Left ventricle myocardium inferior (tissue), 1 donor: Measurements from ENCODE around the gene CABCOCO1. TPM values are rescaled to one million over a fixed set of nuclear protein-coding genes. Genes with fewer than 3 reads are reported as not detected.

ENCODE experiments used
- DNase-seq: peaks from one replicate; pipeline ENCODE4 v3.0.0-alpha.2; 2020
- H3K27ac ChIP-seq: fragments of 200-600 bp; replicated peaks from 2 replicates; pipeline ENCODE4 v1.8.0; 2021
- H3K27me3 ChIP-seq: fragments of 200-600 bp; 2 replicates; pipeline ENCODE4 v1.8.0; 2021; ENCODE audit warnings: low read depth
- H3K36me3 ChIP-seq: fragments of 200-600 bp; 2 replicates; pipeline ENCODE4 v1.8.0; 2021
- H3K4me1 ChIP-seq: fragments of 200-600 bp; 2 replicates; pipeline ENCODE4 v1.8.0; 2021
- H3K4me3 ChIP-seq: fragments of 200-600 bp; 2 replicates; pipeline ENCODE4 v1.8.0; 2021; ENCODE audit warnings: mild to moderate bottlenecking, moderate library complexity
- H3K9me3 ChIP-seq: fragments of 200-600 bp; replicated peaks from 2 replicates; pipeline ENCODE4 v1.8.0; 2021
- intact Hi-C: fragments of 100-400 bp; cut with micrococcal nuclease; formaldehyde crosslinking; loops from one replicate; pipeline ENCODE4 v1.11.0; 2022
- total RNA-seq: library from RNA; stranded (reverse); fragmentation: NEBNext Ultra II Directional; extraction: Animal tissue kit (Norgen Biotek cat#: 25700); gene quantifications from one replicate; pipeline ENCODE4 v1.2.1, GENCODE V29; 2021
- TF ChIP-seq, protein P1 (sequence below): fragments of 200-600 bp; IDR thresholded peaks from 2 replicates; pipeline ENCODE4 v1.8.0; 2021; ENCODE audit warnings: antibody characterized with exemption, mild to moderate bottlenecking, borderline replicate concordance
- donor health status: DM: no; HTN: yes; CAD: no; lungs with severe emphysema.

Gene CABCOCO1
- total RNA-seq, 1 donor from 2014 or later, result not detected

DNA sequence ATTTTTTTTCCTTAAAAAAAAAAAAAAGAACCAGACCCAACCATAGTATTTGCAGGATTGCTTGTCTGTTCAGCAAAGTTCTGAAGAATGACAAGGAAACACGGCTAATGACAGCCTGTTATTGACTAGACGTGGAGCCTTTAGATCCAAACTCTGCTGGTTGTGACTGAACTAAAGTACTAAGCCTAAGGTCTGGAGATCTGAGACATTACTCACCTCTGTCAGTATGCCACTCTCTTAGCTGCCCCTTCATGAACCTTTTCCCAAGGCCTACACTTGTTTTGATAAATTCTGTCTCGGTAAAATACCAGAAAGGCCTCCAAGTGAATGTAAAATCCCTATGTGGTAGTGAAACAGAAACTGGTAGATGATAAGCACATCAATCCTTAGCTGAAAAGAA lies 101.0 kb downstream of the CABCOCO1 start:
- H3K36me3 ChIP-seq, result no peaks in the 10 kb centered on the region
- no peak for DNase-seq
- no peak overlapping the region for H3K27ac ChIP-seq
- no peaks in the 10 kb centered on the region for H3K27me3 ChIP-seq
- TF ChIP-seq, protein P1, sequence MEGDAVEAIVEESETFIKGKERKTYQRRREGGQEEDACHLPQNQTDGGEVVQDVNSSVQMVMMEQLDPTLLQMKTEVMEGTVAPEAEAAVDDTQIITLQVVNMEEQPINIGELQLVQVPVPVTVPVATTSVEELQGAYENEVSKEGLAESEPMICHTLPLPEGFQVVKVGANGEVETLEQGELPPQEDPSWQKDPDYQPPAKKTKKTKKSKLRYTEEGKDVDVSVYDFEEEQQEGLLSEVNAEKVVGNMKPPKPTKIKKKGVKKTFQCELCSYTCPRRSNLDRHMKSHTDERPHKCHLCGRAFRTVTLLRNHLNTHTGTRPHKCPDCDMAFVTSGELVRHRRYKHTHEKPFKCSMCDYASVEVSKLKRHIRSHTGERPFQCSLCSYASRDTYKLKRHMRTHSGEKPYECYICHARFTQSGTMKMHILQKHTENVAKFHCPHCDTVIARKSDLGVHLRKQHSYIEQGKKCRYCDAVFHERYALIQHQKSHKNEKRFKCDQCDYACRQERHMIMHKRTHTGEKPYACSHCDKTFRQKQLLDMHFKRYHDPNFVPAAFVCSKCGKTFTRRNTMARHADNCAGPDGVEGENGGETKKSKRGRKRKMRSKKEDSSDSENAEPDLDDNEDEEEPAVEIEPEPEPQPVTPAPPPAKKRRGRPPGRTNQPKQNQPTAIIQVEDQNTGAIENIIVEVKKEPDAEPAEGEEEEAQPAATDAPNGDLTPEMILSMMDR, result no peak
- no peak overlapping the region for H3K4me3 ChIP-seq
- H3K4me1 ChIP-seq, result no peaks in the 10 kb centered on the region
- intact Hi-C loops, result no loop called here
- no peaks in the 10 kb centered on the region for H3K9me3 ChIP-seq

- H3K9me3 ChIP-seq, result no peaks in the 10 kb centered on the region
- no peak overlapping the region for H3K4me3 ChIP-seq
- H3K27me3 ChIP-seq, result no peaks in the 10 kb centered on the region
- intact Hi-C loops, result no loop called here
- DNase-seq, result no peak
- H3K4me1 ChIP-seq, result no peaks in the 10 kb centered on the region
- H3K36me3 ChIP-seq, result no peaks in the 10 kb centered on the region
- TF ChIP-seq, protein P1, result no peak
- H3K27ac ChIP-seq, result no peak overlapping the region
Measured at GRCh38 chr10:61764486-61764885, 101.8 kb downstream of the CABCOCO1 start.

DNA sequence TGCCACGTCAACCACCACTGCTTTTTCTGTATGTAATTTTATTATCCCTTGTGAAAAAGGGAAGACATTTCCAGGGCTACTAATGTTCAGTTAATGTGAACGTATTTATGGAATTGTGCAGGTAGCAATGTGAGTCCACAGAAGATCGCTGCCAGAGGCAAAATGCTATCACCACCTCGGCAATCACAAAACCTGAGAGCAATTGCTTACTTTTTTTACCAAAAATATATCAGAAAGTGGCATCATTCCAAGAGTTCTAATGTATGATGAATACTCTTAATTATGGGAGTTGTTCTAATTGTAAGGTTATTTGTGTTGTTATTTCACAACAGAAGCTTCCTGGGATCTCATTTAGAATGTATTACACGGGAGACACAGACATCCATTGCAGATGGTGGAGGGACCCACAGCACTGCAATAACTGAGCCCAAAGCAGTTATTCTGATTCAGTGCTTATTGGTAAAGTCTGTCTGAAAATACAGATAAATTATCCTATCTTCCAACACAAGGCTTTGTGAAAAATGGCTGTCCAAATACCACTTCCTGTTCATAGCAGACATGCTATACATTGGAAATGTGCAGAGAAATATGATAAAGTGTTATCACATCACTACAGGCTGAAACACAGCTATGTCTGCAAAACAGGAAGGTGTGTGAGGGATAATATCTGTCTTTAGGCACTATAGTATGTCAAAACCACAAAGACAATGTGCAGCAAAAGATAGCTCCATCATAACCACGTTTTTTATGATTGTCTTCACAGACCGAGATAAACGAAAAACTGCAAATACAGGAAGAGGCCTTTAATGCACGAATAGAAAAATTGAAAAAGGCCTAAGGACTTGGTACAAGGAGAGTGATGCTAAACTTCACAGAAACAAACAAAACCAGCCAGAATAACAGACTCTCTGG lies 102.7 kb downstream of the CABCOCO1 start:
- Histone ChIP-seq H3K27me3 (no peaks in the 10 kb centered on the region), H3K36me3 (no peaks in the 10 kb centered on the region), H3K4me1 (no peaks in the 10 kb centered on the region), H3K9me3 (no peaks in the 10 kb centered on the region), H3K4me3 (no peak overlapping the region), H3K27ac (no peak overlapping the region)
- DNase-seq, result no peak
- intact Hi-C loops, result no loop called here
- TF ChIP-seq, protein P1, result no peak

- Histone ChIP-seq H3K4me3 (no peak overlapping the region), H3K36me3 (no peaks in the 10 kb centered on the region), H3K27me3 (no peaks in the 10 kb centered on the region), H3K27ac (no peak overlapping the region), H3K4me1 (no peaks in the 10 kb centered on the region), H3K9me3 (no peaks in the 10 kb centered on the region)
- DNase-seq, result no peak
- intact Hi-C loops, result no loop called here
- TF ChIP-seq, protein P1, result no peak
Measured at GRCh38 chr10:61766927-61767326, 104.2 kb downstream of the CABCOCO1 start.

DNA sequence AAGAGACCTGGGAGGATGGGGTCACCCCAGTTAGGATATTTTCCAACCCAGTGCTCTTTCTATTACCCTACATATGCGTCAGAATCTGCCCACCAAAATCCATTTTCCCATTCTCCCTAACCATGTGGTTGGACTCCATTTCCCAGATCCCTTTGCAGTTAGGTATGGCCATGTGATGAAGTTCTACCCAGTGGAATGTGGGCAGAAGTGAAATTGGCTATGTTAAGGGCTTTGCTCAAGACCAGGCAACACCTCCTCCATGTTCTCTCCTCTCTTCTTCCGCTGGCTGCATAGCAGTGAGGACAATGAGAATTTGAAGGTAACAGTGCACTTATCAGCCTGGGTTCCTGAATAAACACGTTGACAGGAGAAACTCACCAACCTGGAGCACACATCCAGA lies 111.3 kb downstream of the CABCOCO1 start:
- no peak for DNase-seq
- Histone ChIP-seq H3K27ac (no peak overlapping the region), H3K4me3 (no peak overlapping the region), H3K9me3 (no peaks in the 10 kb centered on the region), H3K27me3 (no peaks in the 10 kb centered on the region), H3K4me1 (no peaks in the 10 kb centered on the region), H3K36me3 (no peaks in the 10 kb centered on the region)
- TF ChIP-seq, protein P1, result no peak
- intact Hi-C loops, result no loop called here
